OCI-LY7 (cell line): ENCODE measurements around the gene SOX2. TPM values are rescaled to one million over a fixed set of nuclear protein-coding genes. Genes with fewer than 3 reads are reported as not detected.

Experiments used
- BruUV-seq: library from RNA; stranded (reverse); fragments of 400-500 nt; replicated peaks from 2 replicates; lab custom pipeline; 2021; lab: Mats Ljungman, UMichigan
- CTCF ChIA-PET: fragments of 300-600 bp; sonication (Branson Sonifier 250); formaldehyde crosslinking; loops from one replicate; lab custom pipeline; 2022; ENCODE audit warnings: antibody characterized with exemption; ENCODE audit not compliant: unreplicated experiment; lab: Charles Lee
- POLR2A ChIA-PET: fragments of 300-600 bp; sonication (Branson Sonifier 250); formaldehyde crosslinking; loops from one replicate; lab custom pipeline; 2022; ENCODE audit warnings: antibody characterized with exemption; lab: Charles Lee
- DNase-seq: peaks from one replicate; pipeline ENCODE4 v3.0.0-alpha.2; 2015; ENCODE audit warnings: low spot score
- H2AFZ ChIP-seq: fragments of 200-600 bp; sonication (generic), shearing (Covaris generic); 2 replicates; pipeline ENCODE4 v1.6.1; 2014; ENCODE audit warnings: mild to moderate bottlenecking, antibody characterized with exemption, low read length, moderate library complexity
- H3K27ac ChIP-seq: fragments of 200-600 bp; sonication (generic); 2 replicates; pipeline ENCODE4 v1.5.1; 2014; ENCODE audit warnings: mixed run types, low read depth, mild to moderate bottlenecking, moderate library complexity, low read length, inconsistent platforms; ENCODE audit not compliant: poor library complexity, severe bottlenecking
- H3K36me3 ChIP-seq: fragments of 200-600 bp; sonication (generic); 2 replicates; pipeline ENCODE4 v1.6.1; 2014; ENCODE audit warnings: mild to moderate bottlenecking, antibody characterized with exemption, low read length, moderate library complexity, mixed read lengths; ENCODE audit not compliant: insufficient read depth
- H3K4me1 ChIP-seq: fragments of 200-600 bp; sonication (generic); 2 replicates; pipeline ENCODE4 v1.5.1; 2014; ENCODE audit warnings: mild to moderate bottlenecking, low read length; ENCODE audit not compliant: insufficient read depth, poor library complexity, severe bottlenecking
- H3K4me2 ChIP-seq: fragments of 200-600 bp; sonication (generic); 2 replicates; pipeline ENCODE4 v1.6.1; 2014; ENCODE audit warnings: mild to moderate bottlenecking, low read length
- H3K4me3 ChIP-seq: fragments of 200-600 bp; sonication (generic); 2 replicates; pipeline ENCODE4 v1.5.1; 2014; ENCODE audit warnings: mild to moderate bottlenecking, low read depth, low read length; ENCODE audit not compliant: poor library complexity, severe bottlenecking
- H3K79me2 ChIP-seq: fragments of 200-600 bp; sonication (generic); 2 replicates; pipeline ENCODE4 v1.6.1; 2016; ENCODE audit warnings: low read depth, mild to moderate bottlenecking, low read length, moderate library complexity, mixed read lengths; ENCODE audit not compliant: insufficient read depth
- H3K9me2 ChIP-seq: fragments of 200-600 bp; sonication (generic); 2 replicates; pipeline ENCODE4 v1.6.1; 2016; ENCODE audit warnings: mild to moderate bottlenecking, low read length, mixed read lengths; ENCODE audit not compliant: insufficient read depth
- H3K9me3 ChIP-seq: fragments of 200-600 bp; sonication (generic); 2 replicates; pipeline ENCODE4 v1.6.1; 2014; ENCODE audit warnings: mild to moderate bottlenecking, mixed run types, low read length, mixed read lengths
- H4K20me1 ChIP-seq: fragments of 200-600 bp; sonication (generic); 2 replicates; pipeline ENCODE4 v1.6.1; 2014; ENCODE audit warnings: mild to moderate bottlenecking, antibody characterized with exemption, low read length, moderate library complexity, mixed read lengths; ENCODE audit not compliant: insufficient read depth
- CTCF ChIP-seq: fragments of 200-600 bp; sonication (generic); conservative IDR thresholded peaks from 2 replicates; pipeline ENCODE4 v1.5.1; 2014; ENCODE audit warnings: mild to moderate bottlenecking, antibody characterized with exemption, low read length, moderate library complexity, mixed read lengths
- EZH2phosphoT487 ChIP-seq: fragments of 200-600 bp; sonication (generic); IDR thresholded peaks from 2 replicates; pipeline ENCODE4 v1.6.1; 2018; ENCODE audit warnings: low read depth, borderline replicate concordance, mild to moderate bottlenecking, mixed run types, antibody characterized with exemption, low read length, moderate library complexity, mixed read lengths
- intact Hi-C: fragments of 100-400 bp; cut with micrococcal nuclease; formaldehyde crosslinking; loops from one replicate; pipeline ENCODE4 v1.10.0; 2022; ENCODE audit not compliant: unreplicated experiment
- total RNA-seq, 2 experiments: library from RNA; depleted of rRNA in 1 of 2; stranded (reverse); fragments of >200 nt in 1 of 2; shearing (Covaris generic) in 1 of 2; gene quantifications; 2 replicates each; pipeline ENCODE4 v1.2.3, GENCODE V29; 2014 to 2022

SOX2 gene
- total RNA-seq, 2 experiments from 2014 or later = 11.3 to 33.5 TPM

GRCh38 chr3:181696626-181697230, 15.0 kb upstream of the SOX2 start:
- Histone ChIP-seq H4K20me1 (no peaks in the 10 kb centered on the region), H3K4me1 (peaks cover 21% of the 10 kb centered on the region), H3K4me3 (no peak overlapping the region), H3K27ac (no peak overlapping the region), H3K36me3 (no peaks in the 10 kb centered on the region), H3K9me2 (no peaks in the 10 kb centered on the region), H3K4me2 (no peak overlapping the region), H3K9me3 (no peaks in the 10 kb centered on the region), H3K79me2 (no peaks in the 10 kb centered on the region), H2AFZ (no peak overlapping the region)
- no peak for DNase-seq
- TF ChIP-seq EZH2phosphoT487 = no peak
- TF ChIP-seq CTCF = no peak
- ChIA-PET CTCF (no interaction called here), POLR2A (interaction anchor here (0.7 kb wide), 1 partner anchor 19 kb away, joined by 4 read pairs; no protein-coding TSS in a partner anchor)
- BruUV-seq = no TSS peak
- intact Hi-C loops = no loop called here

GRCh38 chr3:181698263-181698954, 13.3 kb upstream of the SOX2 start:
- no TSS peak for BruUV-seq
- Histone ChIP-seq H3K36me3 (no peaks in the 10 kb centered on the region), H3K79me2 (no peaks in the 10 kb centered on the region), H3K4me1 (peaks cover 29% of the 10 kb centered on the region), H2AFZ (no peak overlapping the region), H3K9me2 (no peaks in the 10 kb centered on the region), H3K27ac (no peak overlapping the region), H4K20me1 (no peaks in the 10 kb centered on the region), H3K9me3 (no peaks in the 10 kb centered on the region), H3K4me2 (peak overlapping the region; percentile 9; the same call in 1 of the 2 replicates), H3K4me3 (no peak overlapping the region)
- no peak for TF ChIP-seq EZH2phosphoT487
- no peak for TF ChIP-seq CTCF
- POLR2A ChIA-PET = interaction anchor here (0.7 to 1.8 kb wide), 2 partner anchors 9 to 121 kb away, joined by 3 to 4 read pairs; no protein-coding TSS in a partner anchor
- no peak for DNase-seq
- CTCF ChIA-PET = no interaction called here
- intact Hi-C loops = no loop called here
